Smooth muscle cell (in vitro differentiated cells): Measurements from ENCODE around the gene UBE2F. TPM values are rescaled to one million over a fixed set of nuclear protein-coding genes. Genes with fewer than 3 reads are reported as not detected.

ENCODE experiments used
- DNase-seq: peaks from one replicate; lab custom pipeline; 2025; ENCODE audit not compliant: unreplicated experiment; lab: John Stamatoyannopoulos, UW
- H2AFZ ChIP-seq: fragments of 200-600 bp; sonication (generic); 2 replicates; pipeline ENCODE4 v1.6.0; 2016; ENCODE audit warnings: antibody characterized with exemption, low read depth, mild to moderate bottlenecking
- H3F3A ChIP-seq: fragments of 200-600 bp; sonication (generic); 2 replicates; pipeline ENCODE4 v1.6.0; 2017; ENCODE audit warnings: antibody characterized with exemption, low read depth
- H3K27ac ChIP-seq: fragments of 200-600 bp; sonication (generic); 2 replicates; pipeline ENCODE4 v1.5.1; 2016; ENCODE audit warnings: low read depth, mild to moderate bottlenecking
- H3K27me3 ChIP-seq: fragments of 200-600 bp; sonication (generic); 2 replicates; pipeline ENCODE4 v1.6.1; 2016; ENCODE audit warnings: low read depth, mild to moderate bottlenecking
- H3K36me3 ChIP-seq: fragments of 200-600 bp; sonication (generic); 2 replicates; pipeline ENCODE4 v1.5.1; 2016; ENCODE audit warnings: low read depth
- H3K4me1 ChIP-seq: fragments of 200-600 bp; sonication (generic); 2 replicates; pipeline ENCODE4 v1.5.1; 2016; ENCODE audit warnings: low read depth
- H3K4me2 ChIP-seq: fragments of 200-600 bp; sonication (generic); 2 replicates; pipeline ENCODE4 v1.6.0; 2016; ENCODE audit warnings: mild to moderate bottlenecking
- H3K4me3 ChIP-seq: fragments of 200-600 bp; sonication (generic); 2 replicates; pipeline ENCODE4 v1.5.1; 2016; ENCODE audit warnings: mild to moderate bottlenecking
- H3K79me2 ChIP-seq: fragments of 200-600 bp; sonication (generic); 2 replicates; pipeline ENCODE4 v1.6.0; 2016; ENCODE audit warnings: low read depth, mild to moderate bottlenecking
- H3K9ac ChIP-seq: fragments of 200-600 bp; sonication (generic); 2 replicates; pipeline ENCODE4 v1.6.0; 2016; ENCODE audit warnings: low read depth
- H3K9me3 ChIP-seq: fragments of 200-600 bp; sonication (generic); replicated peaks from 2 replicates; pipeline ENCODE4 v1.5.1; 2016; ENCODE audit warnings: low read depth
- H4K20me1 ChIP-seq: fragments of 200-600 bp; sonication (generic); 2 replicates; pipeline ENCODE4 v1.6.0; 2016; ENCODE audit warnings: low read depth
- WGBS: methylation state at CpG from one replicate; pipeline ENCODE4 v1.1.7; 2016; ENCODE audit warnings: low lambda C conversion rate; 5-methylcytosine and 5-hydroxymethylcytosine counted together
- polyA plus RNA-seq: library from polyadenylated mRNA; unstranded; fragments of >200 nt; fragmentation: Nextera tagmentation; extraction: Ambion mirVana; gene quantifications from 2 replicates; pipeline ENCODE4 v1.2.1, GENCODE V29; 2016
- total RNA-seq: library from RNA; depleted of rRNA; stranded (reverse); fragments of >200 nt; gene quantifications from 2 replicates; pipeline ENCODE4 v1.2.3, GENCODE V29; 2014
- TF ChIP-seq, protein P1 (sequence below): fragments of 200-600 bp; sonication (generic); IDR thresholded peaks from 2 replicates; pipeline ENCODE4 v1.5.1; 2017; ENCODE audit warnings: borderline replicate concordance, mild to moderate bottlenecking, antibody characterized with exemption; ENCODE audit not compliant: insufficient read depth, poor library complexity, severe bottlenecking

The UBE2F gene
- total and polyA plus RNA-seq, 2 experiments from 2014 or later, result 52.5 to 94.8 TPM

DNA sequence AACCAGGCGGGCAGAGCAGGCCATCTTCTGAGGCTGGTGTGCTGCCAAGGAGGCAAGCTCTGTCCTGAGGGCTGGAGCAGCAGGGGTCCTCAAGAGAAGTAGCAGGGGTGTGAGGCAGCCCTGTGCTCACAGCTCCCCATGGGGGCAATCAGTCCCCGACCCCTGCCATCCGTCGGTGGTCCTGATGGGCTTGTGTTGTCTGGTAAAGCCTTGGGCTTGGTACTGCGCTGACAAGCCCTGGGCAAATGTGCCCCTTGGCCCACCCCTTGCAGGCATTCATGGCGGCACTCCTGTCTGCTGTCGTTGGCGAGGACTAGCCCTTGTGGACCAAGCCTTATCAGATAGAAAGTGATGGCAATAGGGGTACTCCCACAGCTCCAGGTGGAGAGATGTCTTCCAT, 71.4 kb downstream of the UBE2F start:
- Histone ChIP-seq H3F3A (no peaks in the 10 kb centered on the region), H4K20me1 (no peaks in the 10 kb centered on the region), H3K4me3 (no peak overlapping the region), H3K4me1 (no peaks in the 10 kb centered on the region), H3K36me3 (no peaks in the 10 kb centered on the region), H3K27me3 (no peaks in the 10 kb centered on the region), H3K79me2 (no peaks in the 10 kb centered on the region), H3K9ac (no peak overlapping the region), H3K4me2 (no peak overlapping the region), H3K9me3 (no peaks in the 10 kb centered on the region), H3K27ac (no peak overlapping the region), H2AFZ (no peak overlapping the region)
- TF ChIP-seq, protein P1, sequence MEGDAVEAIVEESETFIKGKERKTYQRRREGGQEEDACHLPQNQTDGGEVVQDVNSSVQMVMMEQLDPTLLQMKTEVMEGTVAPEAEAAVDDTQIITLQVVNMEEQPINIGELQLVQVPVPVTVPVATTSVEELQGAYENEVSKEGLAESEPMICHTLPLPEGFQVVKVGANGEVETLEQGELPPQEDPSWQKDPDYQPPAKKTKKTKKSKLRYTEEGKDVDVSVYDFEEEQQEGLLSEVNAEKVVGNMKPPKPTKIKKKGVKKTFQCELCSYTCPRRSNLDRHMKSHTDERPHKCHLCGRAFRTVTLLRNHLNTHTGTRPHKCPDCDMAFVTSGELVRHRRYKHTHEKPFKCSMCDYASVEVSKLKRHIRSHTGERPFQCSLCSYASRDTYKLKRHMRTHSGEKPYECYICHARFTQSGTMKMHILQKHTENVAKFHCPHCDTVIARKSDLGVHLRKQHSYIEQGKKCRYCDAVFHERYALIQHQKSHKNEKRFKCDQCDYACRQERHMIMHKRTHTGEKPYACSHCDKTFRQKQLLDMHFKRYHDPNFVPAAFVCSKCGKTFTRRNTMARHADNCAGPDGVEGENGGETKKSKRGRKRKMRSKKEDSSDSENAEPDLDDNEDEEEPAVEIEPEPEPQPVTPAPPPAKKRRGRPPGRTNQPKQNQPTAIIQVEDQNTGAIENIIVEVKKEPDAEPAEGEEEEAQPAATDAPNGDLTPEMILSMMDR, result no peak
- no peak for DNase-seq
- 98% methylated on average over 8 of the region's 8 CpGs for WGBS

DNA sequence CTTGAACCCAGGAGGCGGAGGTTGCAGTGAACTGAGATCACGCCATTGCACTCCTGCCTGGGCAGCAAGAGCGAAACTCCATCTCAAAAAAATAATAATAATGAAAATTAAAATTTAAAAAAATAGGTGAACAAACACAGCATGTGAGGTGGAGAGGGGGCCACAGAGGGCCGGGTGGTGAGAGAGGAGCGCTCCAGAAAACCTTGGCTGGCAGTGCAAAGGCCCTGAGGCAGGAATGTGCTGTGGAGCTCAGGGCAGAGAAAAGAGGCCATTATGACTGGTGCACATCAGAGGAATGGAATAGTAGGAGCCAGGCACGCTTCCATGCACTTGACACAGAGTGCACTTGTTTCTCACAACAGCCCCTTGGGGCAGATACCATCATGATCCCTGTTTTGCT, 72.3 kb downstream of the UBE2F start:
- 81% methylated on average over 6 of the region's 6 CpGs for WGBS
- Histone ChIP-seq H3K4me3 (no peak overlapping the region), H4K20me1 (no peaks in the 10 kb centered on the region), H3K4me2 (no peak overlapping the region), H3K79me2 (no peaks in the 10 kb centered on the region), H3K36me3 (peaks cover 4% of the 10 kb centered on the region), H3K4me1 (no peaks in the 10 kb centered on the region), H3K9me3 (no peaks in the 10 kb centered on the region), H3F3A (no peaks in the 10 kb centered on the region), H3K27me3 (no peaks in the 10 kb centered on the region), H2AFZ (no peak overlapping the region), H3K9ac (no peak overlapping the region), H3K27ac (no peak overlapping the region)
- DNase-seq, result no peak
- TF ChIP-seq, protein P1, result no peak

DNA sequence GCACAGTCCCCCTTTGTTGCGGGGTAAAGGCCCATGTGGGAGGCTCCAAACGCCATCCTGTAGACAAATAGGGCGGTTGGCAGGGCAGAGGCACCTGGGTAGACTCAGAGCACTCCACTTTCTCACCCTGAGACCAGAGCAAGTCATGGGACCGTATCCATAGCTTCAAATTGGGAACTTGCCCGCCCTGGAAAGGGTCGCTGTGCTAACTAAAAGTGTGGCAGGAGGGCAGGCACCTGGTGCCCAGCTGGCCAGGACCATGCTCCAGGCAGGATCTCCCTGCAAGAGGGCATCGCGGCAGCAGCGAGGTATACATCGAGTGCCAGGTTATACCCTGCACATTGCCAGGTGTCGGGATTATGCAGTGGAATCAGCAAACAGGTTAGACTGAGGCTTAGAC, 73.2 kb downstream of the UBE2F start:
- no peaks in the 10 kb centered on the region for H3F3A ChIP-seq
- H3K4me1 ChIP-seq, result no peaks in the 10 kb centered on the region
- H3K4me3 ChIP-seq, result no peak overlapping the region
- H3K36me3 ChIP-seq, result peaks cover 5% of the 10 kb centered on the region
- no peaks in the 10 kb centered on the region for H3K79me2 ChIP-seq
- H2AFZ ChIP-seq, result no peak overlapping the region
- no peak overlapping the region for H3K27ac ChIP-seq
- no peak overlapping the region for H3K9ac ChIP-seq
- H3K4me2 ChIP-seq, result no peak overlapping the region
- H3K27me3 ChIP-seq, result no peaks in the 10 kb centered on the region
- no peaks in the 10 kb centered on the region for H4K20me1 ChIP-seq
- TF ChIP-seq, protein P1, result no peak
- no peaks in the 10 kb centered on the region for H3K9me3 ChIP-seq
- WGBS, result 96% methylated on average over 11 of the region's 11 CpGs
- no peak for DNase-seq

DNA sequence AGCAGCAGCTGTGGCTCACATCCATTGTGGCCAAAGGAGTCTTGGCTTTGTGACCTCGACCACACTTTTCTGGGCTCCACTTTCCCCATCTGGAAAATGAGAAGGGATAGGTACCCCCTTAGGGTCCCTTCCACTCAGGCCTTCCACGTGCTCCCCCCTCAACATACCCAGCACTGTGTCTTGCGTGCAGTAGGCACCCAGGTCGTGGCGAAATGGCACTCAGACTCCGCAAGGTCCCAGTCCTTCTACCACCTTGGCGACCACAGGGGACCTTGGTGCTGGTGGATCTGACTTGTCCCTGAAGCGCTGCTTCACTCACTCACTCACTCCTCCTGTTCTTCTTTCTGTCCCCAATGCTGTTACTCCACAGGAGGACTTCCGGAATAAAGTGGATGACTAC, 74.1 kb downstream of the UBE2F start:
- no peaks in the 10 kb centered on the region for H3F3A ChIP-seq
- no peak overlapping the region for H3K9ac ChIP-seq
- TF ChIP-seq, protein P1, result no peak
- peaks cover 5% of the 10 kb centered on the region for H3K36me3 ChIP-seq
- no peaks in the 10 kb centered on the region for H3K9me3 ChIP-seq
- H3K27me3 ChIP-seq, result no peaks in the 10 kb centered on the region
- no peaks in the 10 kb centered on the region for H3K4me1 ChIP-seq
- H3K79me2 ChIP-seq, result no peaks in the 10 kb centered on the region
- DNase-seq, result no peak
- no peak overlapping the region for H3K4me3 ChIP-seq
- H4K20me1 ChIP-seq, result no peaks in the 10 kb centered on the region
- H2AFZ ChIP-seq, result no peak overlapping the region
- no peak overlapping the region for H3K4me2 ChIP-seq
- no peak overlapping the region for H3K27ac ChIP-seq
- 98% methylated on average over 9 of the region's 9 CpGs for WGBS
